ENCODE data around the gene PHOX2B. TPM values are rescaled to one million over a fixed set of nuclear protein-coding genes. Genes with fewer than 3 reads are reported as not detected.

The PHOX2B gene
- total RNA-seq, 1 experiment from 2014 or later = 0.09 TPM

- H3K27me3 ChIP-seq (replicated peaks; ENCODE audit: insufficient read depth, low read depth, low read length, poor library complexity) = peaks cover 96% of the 10 kb centered on the region
- POLR2A ChIA-PET (ENCODE audit: low non-redundant PET) = no interaction called here
- CTCF ChIA-PET = no interaction called here
These were observed 1.1 kb upstream of the PHOX2B start for GRCh38 chr4:41749631-41750039.

GRCh38 chr4:41748074-41748570, 403 bp downstream of the PHOX2B start:
- Histone ChIP-seq H3K4me1 (ENCODE audit: insufficient read depth, low read length, poor library complexity, severe bottlenecking) (no peaks in the 10 kb centered on the region), H3K4me3 (ENCODE audit: low read depth, low read length, poor library complexity, severe bottlenecking) (no peak overlapping the region), H3K36me3 (ENCODE audit: insufficient read depth, low read length, poor library complexity, severe bottlenecking) (no peaks in the 10 kb centered on the region), H3K27ac (ENCODE audit: low read depth, low read length, poor library complexity, severe bottlenecking) (no peak overlapping the region), H3K9me3 (ENCODE audit: low read depth, low read length, poor library complexity, severe bottlenecking) (peaks cover 7% of the 10 kb centered on the region), H3K27me3 (replicated peaks; ENCODE audit: insufficient read depth, low read depth, low read length, poor library complexity) (peaks cover 99% of the 10 kb centered on the region)
- no peak for DNase-seq (ENCODE audit: low spot score)
- BruUV-seq (replicated peaks) = no TSS peak
- CTCF ChIA-PET = no interaction called here
- no peak for TF ChIP-seq EZH2 (IDR thresholded peaks at IDR 0.05; ENCODE audit: borderline replicate concordance, low read depth, low read length, poor library complexity, severe bottlenecking)
- TF ChIP-seq, protein P1, sequence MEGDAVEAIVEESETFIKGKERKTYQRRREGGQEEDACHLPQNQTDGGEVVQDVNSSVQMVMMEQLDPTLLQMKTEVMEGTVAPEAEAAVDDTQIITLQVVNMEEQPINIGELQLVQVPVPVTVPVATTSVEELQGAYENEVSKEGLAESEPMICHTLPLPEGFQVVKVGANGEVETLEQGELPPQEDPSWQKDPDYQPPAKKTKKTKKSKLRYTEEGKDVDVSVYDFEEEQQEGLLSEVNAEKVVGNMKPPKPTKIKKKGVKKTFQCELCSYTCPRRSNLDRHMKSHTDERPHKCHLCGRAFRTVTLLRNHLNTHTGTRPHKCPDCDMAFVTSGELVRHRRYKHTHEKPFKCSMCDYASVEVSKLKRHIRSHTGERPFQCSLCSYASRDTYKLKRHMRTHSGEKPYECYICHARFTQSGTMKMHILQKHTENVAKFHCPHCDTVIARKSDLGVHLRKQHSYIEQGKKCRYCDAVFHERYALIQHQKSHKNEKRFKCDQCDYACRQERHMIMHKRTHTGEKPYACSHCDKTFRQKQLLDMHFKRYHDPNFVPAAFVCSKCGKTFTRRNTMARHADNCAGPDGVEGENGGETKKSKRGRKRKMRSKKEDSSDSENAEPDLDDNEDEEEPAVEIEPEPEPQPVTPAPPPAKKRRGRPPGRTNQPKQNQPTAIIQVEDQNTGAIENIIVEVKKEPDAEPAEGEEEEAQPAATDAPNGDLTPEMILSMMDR (conservative IDR thresholded peaks at IDR 0.05; ENCODE audit: low read depth, low read length) = no peak
- intact Hi-C loops (cut with micrococcal nuclease; ENCODE audit: unreplicated experiment) = no loop called here
- POLR2A ChIA-PET (ENCODE audit: low non-redundant PET) = no interaction called here

More at GRCh38 chr4:41749631-41750039, 1.1 kb upstream of the PHOX2B start:
- TF ChIP-seq, protein P1 (conservative IDR thresholded peaks at IDR 0.05; ENCODE audit: low read depth, low read length) = no peak
- TF ChIP-seq EZH2 (IDR thresholded peaks at IDR 0.05; ENCODE audit: borderline replicate concordance, low read depth, low read length, poor library complexity, severe bottlenecking) = peak; percentile 51
- H3K27ac ChIP-seq (ENCODE audit: low read depth, low read length, poor library complexity, severe bottlenecking) = no peak overlapping the region
- intact Hi-C loops (cut with micrococcal nuclease; ENCODE audit: unreplicated experiment) = no loop called here
- no peaks in the 10 kb centered on the region for H3K36me3 ChIP-seq (ENCODE audit: insufficient read depth, low read length, poor library complexity, severe bottlenecking)
- no peak for DNase-seq (ENCODE audit: low spot score)
- no peak overlapping the region for H3K4me3 ChIP-seq (ENCODE audit: low read depth, low read length, poor library complexity, severe bottlenecking)
- no TSS peak for BruUV-seq (replicated peaks)
- peaks cover 7% of the 10 kb centered on the region for H3K9me3 ChIP-seq (ENCODE audit: low read depth, low read length, poor library complexity, severe bottlenecking)
- H3K4me1 ChIP-seq (ENCODE audit: insufficient read depth, low read length, poor library complexity, severe bottlenecking) = no peaks in the 10 kb centered on the region

GRCh38 chr4:41747230-41748055, 1.1 kb downstream of the PHOX2B start:
- ChIA-PET CTCF (no interaction called here), POLR2A (ENCODE audit: low non-redundant PET) (no interaction called here)
- TF ChIP-seq, protein P1 (conservative IDR thresholded peaks at IDR 0.05; ENCODE audit: low read depth, low read length) = no peak
- peak; percentile 95 for TF ChIP-seq EZH2 (IDR thresholded peaks at IDR 0.05; ENCODE audit: borderline replicate concordance, low read depth, low read length, poor library complexity, severe bottlenecking)
- peaks cover 99% of the 10 kb centered on the region for H3K27me3 ChIP-seq (replicated peaks; ENCODE audit: insufficient read depth, low read depth, low read length, poor library complexity)
- H3K27ac ChIP-seq (ENCODE audit: low read depth, low read length, poor library complexity, severe bottlenecking) = no peak overlapping the region
- BruUV-seq (replicated peaks) = no TSS peak
- H3K4me3 ChIP-seq (ENCODE audit: low read depth, low read length, poor library complexity, severe bottlenecking) = no peak overlapping the region
- H3K36me3 ChIP-seq (ENCODE audit: insufficient read depth, low read length, poor library complexity, severe bottlenecking) = no peaks in the 10 kb centered on the region
- H3K9me3 ChIP-seq (ENCODE audit: low read depth, low read length, poor library complexity, severe bottlenecking) = peaks cover 7% of the 10 kb centered on the region
- no peaks in the 10 kb centered on the region for H3K4me1 ChIP-seq (ENCODE audit: insufficient read depth, low read length, poor library complexity, severe bottlenecking)
- no peak for DNase-seq (ENCODE audit: low spot score)
- intact Hi-C loops (cut with micrococcal nuclease; ENCODE audit: unreplicated experiment) = no loop called here

All from A673 (cell line).